ENCODE results near the gene ADNP. TPM values are rescaled to one million over a fixed set of nuclear protein-coding genes. Genes with fewer than 3 reads are reported as not detected.

Gene ADNP
- total and polyA plus RNA-seq, 5 donors, result 16.3 to 44.1 (median 37.7) TPM

- 89% methylated on average over 15 of the region's 15 CpGs for WGBS
- intact Hi-C loops (cut with DNase I), result no loop called here
- H3K4me1 ChIP-seq (ENCODE audit: control insufficient read depth, insufficient read depth, low read length), result no peaks in the 10 kb centered on the region
- H3K27ac ChIP-seq (ENCODE audit: low read length), result no peak overlapping the region
- H3K27me3 ChIP-seq (ENCODE audit: control insufficient read depth, insufficient read depth), result no peaks in the 10 kb centered on the region
- H3K9me3 ChIP-seq (ENCODE audit: control insufficient read depth, low read length), result no peaks in the 10 kb centered on the region
- ATAC-seq, result no peak
- no peak overlapping the region for H3K4me3 ChIP-seq (ENCODE audit: low read length)
- no peak for DNase-seq
These were observed 85.5 kb downstream of the ADNP start for GRCh38 chr20:50845566-50846215.

- H3K27me3 ChIP-seq (ENCODE audit: control insufficient read depth, insufficient read depth), result no peaks in the 10 kb centered on the region
- no peaks in the 10 kb centered on the region for H3K9me3 ChIP-seq (ENCODE audit: control insufficient read depth, low read length)
- no peaks in the 10 kb centered on the region for H3K4me1 ChIP-seq (ENCODE audit: control insufficient read depth, insufficient read depth, low read length)
- no peak overlapping the region for H3K4me3 ChIP-seq (ENCODE audit: low read length)
- intact Hi-C loops (cut with DNase I), result no loop called here
- WGBS, result 87% methylated on average over 9 of the region's 9 CpGs
- no peak for DNase-seq
- H3K27ac ChIP-seq (ENCODE audit: low read length), result no peak overlapping the region
- peak; percentile 15 to 70 for ATAC-seq
These were observed 86.7 kb downstream of the ADNP start for GRCh38 chr20:50844430-50845100.

GRCh38 chr20:50843331-50844276 is 87.6 kb downstream of the ADNP start:
- ATAC-seq (no peak), DNase-seq (no peak)
- intact Hi-C loops (cut with DNase I), result no loop called here
- no peaks in the 10 kb centered on the region for H3K27me3 ChIP-seq (ENCODE audit: control insufficient read depth, insufficient read depth)
- WGBS, result 92% methylated on average over 9 of the region's 9 CpGs
- H3K27ac ChIP-seq (ENCODE audit: low read length), result no peak overlapping the region
- no peak overlapping the region for H3K4me3 ChIP-seq (ENCODE audit: low read length)
- H3K9me3 ChIP-seq (ENCODE audit: control insufficient read depth, low read length), result no peaks in the 10 kb centered on the region
- H3K4me1 ChIP-seq (ENCODE audit: control insufficient read depth, insufficient read depth, low read length), result no peaks in the 10 kb centered on the region

- H3K4me1 ChIP-seq (ENCODE audit: control insufficient read depth, insufficient read depth, low read length), result no peaks in the 10 kb centered on the region
- intact Hi-C loops (cut with DNase I), result no loop called here
- 95% methylated on average over 5 of the region's 5 CpGs for WGBS
- H3K4me3 ChIP-seq (ENCODE audit: low read length), result no peak overlapping the region
- no peaks in the 10 kb centered on the region for H3K9me3 ChIP-seq (ENCODE audit: control insufficient read depth, low read length)
- no peak overlapping the region for H3K27ac ChIP-seq (ENCODE audit: low read length)
- ATAC-seq (no peak), DNase-seq (no peak)
- no peaks in the 10 kb centered on the region for H3K27me3 ChIP-seq (ENCODE audit: control insufficient read depth, insufficient read depth)
These were observed 88.4 kb downstream of the ADNP start for GRCh38 chr20:50842821-50843220.

Other genes starting within 250 kb of the ADNP start
- 1 to 10 TPM; 2.1 to 6.9 (median 2.9) TPM for gene RIPOR3, start 239.9 kb downstream of the ADNP start, total RNA-seq
- 12.9 TPM for gene RIPOR3, start 239.9 kb downstream of the ADNP start, polyA plus RNA-seq
- gene PARD6B, start 199.9 kb downstream of the ADNP start, total RNA-seq, result 1 to 10 TPM; 2.5 to 5.2 (median 3.5) TPM
- 0.93 TPM for gene PARD6B, start 199.9 kb downstream of the ADNP start, polyA plus RNA-seq
- 1 to 10 TPM; 1.6 to 3.5 (median 2.2) TPM for gene BCAS4, start 136.4 kb downstream of the ADNP start, total RNA-seq
- 2.4 TPM for gene BCAS4, start 136.4 kb downstream of the ADNP start, polyA plus RNA-seq
- 10 to 100 TPM; 36.1 to 43.0 (median 40.2) TPM for gene DPM1, start 27.1 kb upstream of the ADNP start, total RNA-seq
- gene DPM1, start 27.1 kb upstream of the ADNP start, polyA plus RNA-seq, result 61.2 TPM
- 1 to 10 TPM; 2.5 to 3.1 (median 2.9) TPM for gene MOCS3, start 27.4 kb upstream of the ADNP start, total RNA-seq
- gene MOCS3, start 27.4 kb upstream of the ADNP start, polyA plus RNA-seq, result 1.7 TPM
- gene KCNG1, start 91.7 kb upstream of the ADNP start, total RNA-seq, result 1 to 10 TPM in 3 of 4 donors, under 1 TPM in 1; 0.65 to 1.7 (median 1.3) TPM
- gene KCNG1, start 91.7 kb upstream of the ADNP start, polyA plus RNA-seq, result 0.41 TPM

Measured in right cardiac atrium (tissue), 5 donors.